ENCODE measurements around the gene CWH43.
"Not testable (repeated sequence)": the region's sequence is repeated elsewhere in the genome, so short reads cannot be mapped to it uniquely, and the experiment has no call there.

- TF ChIP-seq CTCF, EP300, POLR2A (IDR thresholded peaks at IDR 0.05): not testable (repeated sequence)
Observed at GRCh38 chr4:49103436-49104136, 117.5 kb downstream of the CWH43 start.

Data from ovary (tissue), 3 donors.